Measurements from ENCODE around the gene GFI1B.

GFI1B gene

GRCh38 chr9:133014696-133015095, 36.2 kb downstream of the GFI1B start:
- no peak for DNase-seq

GRCh38 chr9:133023117-133023890, 44.8 kb downstream of the GFI1B start:
- no peak for DNase-seq

GRCh38 chr9:133026426-133026825, 47.9 kb downstream of the GFI1B start:
- DNase-seq: no peak

- DNase-seq: no peak
Measured at GRCh38 chr9:133027134-133027533, 48.6 kb downstream of the GFI1B start.

- DNase-seq: no peak
Measured at GRCh38 chr9:133028221-133028620, 49.7 kb downstream of the GFI1B start.

GRCh38 chr9:133029994-133030316, 51.5 kb downstream of the GFI1B start:
- no peak for DNase-seq

GRCh38 chr9:133030317-133031129, 52.0 kb downstream of the GFI1B start, which contains the start of gene GTF3C5:
Gene GTF3C5 (plus strand): TSS chr9:133030997. CDS start chr9:133031012, 15 bp downstream.
- peak; percentile 98 for DNase-seq

GRCh38 chr9:133031130-133031422, 52.6 kb downstream of the GFI1B start:
- no peak for DNase-seq

- DNase-seq: no peak
Measured at GRCh38 chr9:133031496-133031911, 53.0 kb downstream of the GFI1B start.

- no peak for DNase-seq
Measured at GRCh38 chr9:133032171-133032570, 53.7 kb downstream of the GFI1B start.

- no peak for DNase-seq
Measured at GRCh38 chr9:133035669-133036068, 57.2 kb downstream of the GFI1B start.

- DNase-seq: no peak
Measured at GRCh38 chr9:133037775-133038515, 59.5 kb downstream of the GFI1B start.

- peak; percentile 28 for DNase-seq
Measured at GRCh38 chr9:133040892-133041479, 62.5 kb downstream of the GFI1B start.
